ENCODE results near the gene ELL2.
"Not testable (repeated sequence)": the region's sequence is repeated elsewhere in the genome, so short reads cannot be mapped to it uniquely, and the experiment has no call there.

The ELL2 gene

GRCh38 chr5:95908799-95909198 is 52.9 kb downstream of the ELL2 start:
- no peaks in the 10 kb centered on the region for H3K36me3 ChIP-seq (ENCODE audit: insufficient read depth, low read length)
- no peak overlapping the region for H3K9ac ChIP-seq (ENCODE audit: low read depth, low read length)
- H3K4me1 ChIP-seq (ENCODE audit: insufficient read depth, low read length) = peaks cover 3% of the 10 kb centered on the region; the same call in 1 of the 2 replicates
- H3K9me3 ChIP-seq (ENCODE audit: control insufficient read depth, insufficient read depth, low read length) = no peaks in the 10 kb centered on the region

GRCh38 chr5:95907740-95908706 is 53.6 kb downstream of the ELL2 start:
- no peak overlapping the region for H3K9ac ChIP-seq (ENCODE audit: low read depth, low read length)
- H3K4me1 ChIP-seq (ENCODE audit: insufficient read depth, low read length) = peaks cover 3% of the 10 kb centered on the region; the same call in 1 of the 2 replicates
- H3K36me3 ChIP-seq (ENCODE audit: insufficient read depth, low read length) = no peaks in the 10 kb centered on the region
- no peaks in the 10 kb centered on the region for H3K9me3 ChIP-seq (ENCODE audit: control insufficient read depth, insufficient read depth, low read length)

- Histone ChIP-seq H3K4me1 (ENCODE audit: insufficient read depth, low read length) (peaks cover 3% of the 10 kb centered on the region; the same call in 1 of the 2 replicates), H3K36me3 (ENCODE audit: insufficient read depth, low read length) (no peaks in the 10 kb centered on the region), H3K9me3 (ENCODE audit: control insufficient read depth, insufficient read depth, low read length) (no peaks in the 10 kb centered on the region), H3K9ac (ENCODE audit: low read depth, low read length) (no peak overlapping the region)
These were observed 54.5 kb downstream of the ELL2 start for GRCh38 chr5:95907067-95907705.

- not testable (repeated sequence) for H3K4me1 ChIP-seq (ENCODE audit: insufficient read depth, low read length); H3K9ac ChIP-seq (ENCODE audit: low read depth, low read length); H3K9me3 ChIP-seq (ENCODE audit: control insufficient read depth, insufficient read depth, low read length); H3K36me3 ChIP-seq (ENCODE audit: insufficient read depth, low read length)
These were observed 55.3 kb downstream of the ELL2 start for GRCh38 chr5:95906398-95906797.

GRCh38 chr5:95904827-95905226 is 56.8 kb downstream of the ELL2 start:
- Histone ChIP-seq H3K36me3 (ENCODE audit: insufficient read depth, low read length) (no peaks in the 10 kb centered on the region), H3K4me1 (ENCODE audit: insufficient read depth, low read length) (peaks cover 10% of the 10 kb centered on the region; the same call in 1 of the 2 replicates), H3K9me3 (ENCODE audit: control insufficient read depth, insufficient read depth, low read length) (no peaks in the 10 kb centered on the region), H3K9ac (ENCODE audit: low read depth, low read length) (no peak overlapping the region)

GRCh38 chr5:95903838-95904237 is 57.8 kb downstream of the ELL2 start:
- Histone ChIP-seq H3K4me1 (ENCODE audit: insufficient read depth, low read length) (peaks cover 9% of the 10 kb centered on the region; the same call in 1 of the 2 replicates), H3K36me3 (ENCODE audit: insufficient read depth, low read length) (no peaks in the 10 kb centered on the region), H3K9me3 (ENCODE audit: control insufficient read depth, insufficient read depth, low read length) (no peaks in the 10 kb centered on the region), H3K9ac (ENCODE audit: low read depth, low read length) (no peak overlapping the region)

GRCh38 chr5:95901676-95902627 is 59.7 kb downstream of the ELL2 start:
- H3K9ac ChIP-seq (ENCODE audit: low read depth, low read length) = no peak overlapping the region
- no peaks in the 10 kb centered on the region for H3K36me3 ChIP-seq (ENCODE audit: insufficient read depth, low read length)
- H3K4me1 ChIP-seq (ENCODE audit: insufficient read depth, low read length) = peaks cover 7% of the 10 kb centered on the region; the same call in 1 of the 2 replicates
- no peaks in the 10 kb centered on the region for H3K9me3 ChIP-seq (ENCODE audit: control insufficient read depth, insufficient read depth, low read length)

- Histone ChIP-seq H3K9me3 (ENCODE audit: control insufficient read depth, insufficient read depth, low read length) (no peaks in the 10 kb centered on the region), H3K4me1 (ENCODE audit: insufficient read depth, low read length) (peaks cover 21% of the 10 kb centered on the region), H3K36me3 (ENCODE audit: insufficient read depth, low read length) (no peaks in the 10 kb centered on the region), H3K9ac (ENCODE audit: low read depth, low read length) (no peak overlapping the region)
These were observed 61.2 kb downstream of the ELL2 start for GRCh38 chr5:95900383-95900958.

GRCh38 chr5:95899829-95900228 is 61.8 kb downstream of the ELL2 start:
- no peaks in the 10 kb centered on the region for H3K9me3 ChIP-seq (ENCODE audit: control insufficient read depth, insufficient read depth, low read length)
- H3K4me1 ChIP-seq (ENCODE audit: insufficient read depth, low read length) = peaks cover 27% of the 10 kb centered on the region
- no peaks in the 10 kb centered on the region for H3K36me3 ChIP-seq (ENCODE audit: insufficient read depth, low read length)
- no peak overlapping the region for H3K9ac ChIP-seq (ENCODE audit: low read depth, low read length)

- no peaks in the 10 kb centered on the region for H3K36me3 ChIP-seq (ENCODE audit: insufficient read depth, low read length)
- peaks cover 32% of the 10 kb centered on the region for H3K4me1 ChIP-seq (ENCODE audit: insufficient read depth, low read length)
These were observed 62.6 kb downstream of the ELL2 start for GRCh38 chr5:95899006-95899405.

GRCh38 chr5:95895771-95896170 is 65.9 kb downstream of the ELL2 start:
- Histone ChIP-seq H3K9me3 (ENCODE audit: control insufficient read depth, insufficient read depth, low read length) (no peaks in the 10 kb centered on the region), H3K4me1 (ENCODE audit: insufficient read depth, low read length) (peaks cover 26% of the 10 kb centered on the region), H3K36me3 (ENCODE audit: insufficient read depth, low read length) (no peaks in the 10 kb centered on the region), H3K9ac (ENCODE audit: low read depth, low read length) (no peak overlapping the region)

More at GRCh38 chr5:95899006-95899405, 62.6 kb downstream of the ELL2 start:
- Histone ChIP-seq H3K9ac (ENCODE audit: low read depth, low read length) (no peak overlapping the region), H3K9me3 (ENCODE audit: control insufficient read depth, insufficient read depth, low read length) (no peaks in the 10 kb centered on the region)

GRCh38 chr5:95895251-95895650 is 66.4 kb downstream of the ELL2 start:
- Histone ChIP-seq H3K9ac (ENCODE audit: low read depth, low read length) (no peak overlapping the region), H3K36me3 (ENCODE audit: insufficient read depth, low read length) (no peaks in the 10 kb centered on the region)

GRCh38 chr5:95892784-95893354 is 68.8 kb downstream of the ELL2 start:
- no peaks in the 10 kb centered on the region for H3K9me3 ChIP-seq (ENCODE audit: control insufficient read depth, insufficient read depth, low read length)
- no peak overlapping the region for H3K9ac ChIP-seq (ENCODE audit: low read depth, low read length)
- H3K4me1 ChIP-seq (ENCODE audit: insufficient read depth, low read length) = peaks cover 26% of the 10 kb centered on the region
- H3K36me3 ChIP-seq (ENCODE audit: insufficient read depth, low read length) = no peaks in the 10 kb centered on the region

More at GRCh38 chr5:95895251-95895650, 66.4 kb downstream of the ELL2 start:
- Histone ChIP-seq H3K4me1 (ENCODE audit: insufficient read depth, low read length) (peaks cover 26% of the 10 kb centered on the region), H3K9me3 (ENCODE audit: control insufficient read depth, insufficient read depth, low read length) (no peaks in the 10 kb centered on the region)

All from ES-I3 (cell line).